Islet precursor cell (in vitro differentiated cells): Measurements from ENCODE around the gene SLC16A13.
"Not testable (repeated sequence)": the region's sequence is repeated elsewhere in the genome, so short reads cannot be mapped to it uniquely, and the experiment has no call there.

ENCODE experiments used
- DNase-seq: peaks from one replicate; pipeline ENCODE4 v3.0.0-alpha.2; 2018

The SLC16A13 gene

GRCh38 chr17:7068268-7068667 lies 32.5 kb downstream of the SLC16A13 start:
- DNase-seq = no peak

GRCh38 chr17:7070712-7071111 lies 34.9 kb downstream of the SLC16A13 start:
- no peak for DNase-seq

DNA sequence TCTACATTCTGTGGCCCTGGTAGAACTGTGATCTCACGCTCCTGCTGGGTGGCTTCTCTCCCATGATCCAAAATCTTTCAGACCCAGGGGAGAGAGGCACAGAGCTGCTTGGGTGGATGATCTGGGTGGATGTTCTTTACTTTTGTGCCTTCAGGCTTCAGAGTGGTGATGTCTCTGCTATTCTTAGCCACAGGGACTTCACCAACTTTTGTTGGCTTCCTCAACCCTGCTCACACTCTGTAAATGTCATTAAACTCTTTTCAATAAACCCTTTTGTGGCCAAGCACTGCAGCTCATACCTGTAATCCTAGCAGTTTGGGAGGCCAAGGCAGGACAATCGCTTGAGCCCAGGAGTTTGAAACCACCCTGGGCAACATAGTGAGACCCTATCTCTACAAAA lies 36.6 kb downstream of the SLC16A13 start:
- no peak for DNase-seq

- no peak for DNase-seq
Observed at GRCh38 chr17:7074931-7075330, 39.1 kb downstream of the SLC16A13 start.

- DNase-seq = no peak
Observed at GRCh38 chr17:7077911-7078546, 42.2 kb downstream of the SLC16A13 start.

DNA sequence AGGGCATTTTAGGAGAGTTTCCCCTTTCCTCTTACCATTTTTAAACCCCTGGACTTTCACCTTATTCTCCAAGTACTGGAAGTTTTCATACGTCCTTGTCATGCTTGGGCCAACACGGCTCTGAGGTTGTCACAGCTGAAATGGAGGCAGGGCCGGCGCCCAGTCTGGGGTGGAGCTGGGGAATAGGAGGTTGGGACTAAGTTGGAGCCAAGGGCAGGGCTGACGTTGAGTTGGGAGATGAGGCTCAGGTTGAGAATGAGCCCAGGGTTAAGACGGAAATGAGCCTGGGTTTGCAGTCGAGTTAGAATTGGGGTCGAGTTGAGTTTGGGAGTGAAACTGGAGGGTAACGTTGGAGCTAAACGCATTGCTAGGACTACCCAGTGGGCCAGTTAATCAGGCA lies 42.9 kb downstream of the SLC16A13 start:
- no peak for DNase-seq

- no peak for DNase-seq
Observed at GRCh38 chr17:7079581-7080455, 44.0 kb downstream of the SLC16A13 start, which contains the start of gene CLEC10A. CLEC10A (minus strand) TSS chr17:7080251; CDS start chr17:7078812, 1,439 bp downstream.

- DNase-seq = no peak
Observed at GRCh38 chr17:7080456-7081041, 44.7 kb downstream of the SLC16A13 start.

DNA sequence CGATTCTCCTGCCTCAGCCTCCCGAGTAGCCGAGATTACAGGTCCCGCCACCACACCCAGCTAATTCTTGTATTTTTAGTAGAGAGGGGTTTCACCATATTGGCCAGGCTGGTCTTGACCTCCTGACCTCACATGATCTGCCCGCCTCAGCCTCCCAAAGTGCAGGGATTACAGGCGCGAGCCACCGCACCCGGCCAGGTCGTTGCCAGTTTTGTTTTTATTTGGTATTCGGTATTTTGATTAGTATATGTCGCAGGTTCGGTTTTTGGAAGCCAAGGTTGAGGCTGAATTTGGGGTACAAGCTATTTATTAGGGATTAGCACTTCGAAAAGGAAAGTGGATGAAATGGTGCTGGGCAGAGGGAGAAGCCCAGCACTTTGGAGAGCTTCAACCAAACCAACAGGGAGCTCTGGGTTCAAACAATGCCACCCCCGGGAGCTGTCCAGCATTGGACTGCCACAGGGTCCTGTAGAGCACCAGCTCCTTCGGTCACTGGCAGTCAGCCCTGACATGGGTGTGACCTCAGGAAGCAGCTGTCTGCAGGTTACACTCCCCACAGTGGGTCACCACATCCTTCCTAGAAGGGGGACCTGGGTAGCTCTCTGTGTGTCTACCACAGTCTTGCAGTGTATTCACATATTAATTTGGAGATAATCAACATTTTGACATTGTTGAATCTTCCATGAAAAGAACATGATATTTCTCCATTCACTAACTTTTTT lies 45.7 kb downstream of the SLC16A13 start:
- no peak for DNase-seq

- DNase-seq = no peak
Observed at GRCh38 chr17:7083592-7083991, 47.8 kb downstream of the SLC16A13 start.

- DNase-seq = no peak
Observed at GRCh38 chr17:7084088-7084487, 48.3 kb downstream of the SLC16A13 start.

DNA sequence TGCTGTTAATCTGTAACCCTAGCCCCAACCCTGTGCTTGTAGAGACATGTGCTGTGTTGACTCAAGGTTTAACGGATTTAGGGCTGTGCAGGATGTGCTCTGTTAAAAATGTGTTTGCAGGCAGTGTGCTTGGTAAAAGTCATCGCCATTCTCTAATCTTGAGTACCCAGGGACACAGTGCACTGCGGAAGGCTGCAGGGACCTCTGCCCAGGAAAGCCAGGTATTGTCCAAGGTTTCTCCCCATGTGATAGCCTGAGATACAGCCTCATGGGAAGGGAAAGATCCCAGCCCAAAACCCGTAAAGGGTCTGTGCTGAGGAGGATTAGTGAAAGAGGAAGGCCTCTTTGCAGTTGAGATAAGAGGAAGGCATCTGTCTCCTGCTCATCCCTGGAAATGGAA lies 52.6 kb downstream of the SLC16A13 start:
- not testable (repeated sequence) for DNase-seq

- not testable (repeated sequence) for DNase-seq
Observed at GRCh38 chr17:7089570-7089969, 53.8 kb downstream of the SLC16A13 start.
